Stimulated activated CD4-positive, alpha-beta T cell treated with anti-CD3 and anti-CD28 coated beads, Interleukin-15, amount 100 ng/mL, for 48 hours (primary cell): Measurements from ENCODE around the gene SOX6.

Source experiments
- DNase-seq, 2 donors: peaks; one replicate each; pipeline ENCODE4 v3.0.0-alpha.2; 2020; ENCODE audit warnings: low read depth in 2 of 2

Gene SOX6

GRCh38 chr11:16001044-16001568, 355.2 kb downstream of the SOX6 start:
- no peak for DNase-seq

DNA sequence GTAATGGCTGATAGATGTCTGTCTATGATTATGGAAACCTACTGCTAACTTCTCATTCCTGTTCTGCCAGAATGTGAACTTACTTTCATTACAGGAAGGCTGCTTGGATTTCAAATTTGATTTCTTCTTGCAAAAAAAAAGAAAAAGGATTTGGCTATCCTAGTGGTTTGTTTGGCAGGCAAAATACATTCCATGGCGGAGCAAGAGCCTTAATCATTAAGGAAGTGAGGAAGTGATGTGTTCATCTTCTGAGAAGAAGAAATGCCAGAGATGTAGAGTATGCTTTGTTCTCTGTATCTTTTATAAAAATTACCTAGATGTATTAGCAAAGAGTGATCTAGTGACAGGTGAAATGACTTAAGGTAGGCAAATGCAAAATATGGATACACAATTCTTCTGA, 356.3 kb downstream of the SOX6 start:
- DNase-seq: no peak

DNA sequence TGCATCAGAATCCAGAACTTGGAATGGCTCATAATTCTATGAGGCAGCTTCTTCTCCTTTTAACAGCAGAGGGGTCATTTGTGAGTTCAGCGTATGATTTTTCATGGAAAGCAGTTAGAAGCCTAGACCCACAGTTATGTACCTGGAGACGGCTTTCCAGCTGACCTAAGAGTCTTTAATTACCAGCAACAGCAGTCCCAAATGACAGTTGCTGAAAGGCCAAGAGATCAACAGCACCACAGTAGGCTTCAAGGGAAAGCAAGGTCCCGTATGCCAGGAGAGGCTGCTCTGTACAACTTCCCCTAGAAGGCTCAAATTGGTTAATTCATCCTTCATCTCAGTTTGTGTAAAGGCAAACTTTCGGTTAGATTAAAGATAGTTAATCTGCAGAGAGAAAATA, 363.0 kb downstream of the SOX6 start:
- no peak for DNase-seq

DNA sequence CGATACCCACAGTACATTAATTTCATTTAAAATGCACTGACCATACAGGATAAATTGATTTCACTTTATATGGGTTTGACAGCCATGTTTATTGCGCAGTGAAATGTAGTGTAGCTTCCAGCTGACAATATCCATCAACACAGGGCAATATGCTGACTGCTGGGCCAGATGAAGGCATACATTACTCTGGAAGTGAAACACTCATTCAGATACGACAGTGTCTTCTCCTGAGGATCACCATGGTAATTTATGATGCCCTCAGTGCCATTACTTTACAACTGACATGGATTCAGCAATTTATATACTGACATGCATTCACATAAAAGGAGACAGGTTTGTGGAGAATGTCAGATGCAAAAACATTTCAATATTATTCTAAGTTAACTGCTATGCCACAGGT, 365.1 kb downstream of the SOX6 start:
- no peak for DNase-seq

- DNase-seq: no peak
These were observed 366.7 kb downstream of the SOX6 start for GRCh38 chr11:15989685-15990084.

DNA sequence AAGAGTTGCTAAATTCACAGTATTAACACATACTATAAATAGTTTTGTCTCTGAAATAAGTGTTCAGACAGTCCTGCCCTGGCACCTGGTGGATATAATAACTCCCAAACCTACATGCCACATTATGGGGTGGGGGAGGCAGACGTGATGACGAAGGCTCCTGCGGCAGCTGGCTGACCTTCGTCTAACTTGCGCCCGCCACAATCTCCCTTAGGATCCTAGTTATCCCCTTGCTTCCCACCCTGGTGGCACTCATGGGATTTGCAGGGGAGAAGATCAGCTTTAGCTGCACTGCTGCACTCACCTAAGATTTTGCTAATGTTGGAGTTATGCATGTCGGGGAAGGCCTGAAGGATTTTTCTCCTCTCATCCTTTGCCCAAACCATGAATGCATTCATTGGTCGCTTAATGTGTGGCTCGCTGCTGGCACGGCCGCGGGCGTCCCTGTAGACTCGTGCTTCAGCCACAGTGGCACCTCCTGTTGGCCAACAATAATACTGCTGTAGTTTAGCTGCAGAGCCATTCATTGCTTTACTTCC, 367.6 kb downstream of the SOX6 start:
- DNase-seq: no peak

GRCh38 chr11:15988016-15988550, 368.3 kb downstream of the SOX6 start:
- DNase-seq: no peak

DNA sequence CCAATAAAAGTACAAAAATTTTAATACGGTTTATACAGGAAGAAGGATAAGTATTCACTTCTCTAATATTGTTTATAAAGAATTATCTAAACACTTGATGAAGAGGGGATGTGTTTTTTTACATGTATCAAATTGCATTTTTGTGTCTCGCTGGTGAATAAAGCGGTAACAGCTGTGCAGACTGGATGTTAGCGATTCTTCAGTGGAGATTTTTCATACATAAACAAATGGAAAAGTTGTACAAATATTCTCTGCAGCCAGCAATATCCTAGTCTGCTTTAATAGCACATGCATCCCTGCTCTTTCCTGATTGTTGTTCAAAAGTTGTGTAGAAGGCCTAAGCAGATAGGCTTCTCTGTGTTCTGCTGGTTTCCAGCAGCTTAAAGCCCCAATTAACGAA, 369.3 kb downstream of the SOX6 start:
- no peak for DNase-seq

- no peak for DNase-seq
These were observed 370.5 kb downstream of the SOX6 start for GRCh38 chr11:15985860-15986139.

GRCh38 chr11:15985127-15985859, 371.1 kb downstream of the SOX6 start:
- DNase-seq: no peak

- DNase-seq: no peak
These were observed 375.1 kb downstream of the SOX6 start for GRCh38 chr11:15981292-15981691.

GRCh38 chr11:15977116-15977515, 379.2 kb downstream of the SOX6 start:
- DNase-seq: no peak

DNA sequence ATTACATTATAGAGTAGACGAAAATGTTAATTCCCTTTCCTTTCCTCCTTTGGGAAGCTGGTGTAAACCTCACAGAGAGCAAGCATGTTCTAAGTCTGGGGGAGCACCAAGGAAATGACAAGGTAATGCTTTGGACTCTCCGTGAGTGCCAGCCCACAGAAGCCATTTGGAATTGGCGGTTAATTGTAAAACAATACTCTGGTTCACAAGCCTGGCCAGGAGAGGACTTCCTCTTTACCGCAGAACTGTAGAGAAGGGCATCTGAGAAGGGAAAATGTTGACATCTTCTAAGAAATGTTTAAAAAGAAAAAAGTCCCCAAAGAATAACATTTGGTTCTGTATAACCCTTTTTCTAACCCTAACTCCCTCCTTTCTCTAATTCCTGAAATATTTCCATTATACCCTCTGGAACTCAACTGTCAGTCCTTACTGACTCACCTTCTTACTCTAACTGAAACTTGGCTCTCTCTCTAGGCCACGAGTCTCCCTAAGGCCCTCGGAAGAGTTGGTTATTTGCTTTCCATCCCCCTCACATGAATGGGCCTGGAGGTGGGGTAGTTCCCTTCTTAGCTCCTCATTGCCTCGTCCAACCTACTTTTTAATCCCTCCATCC, 379.8 kb downstream of the SOX6 start:
- no peak for DNase-seq

GRCh38 chr11:15975742-15976141, 380.6 kb downstream of the SOX6 start:
- DNase-seq: no peak

DNA sequence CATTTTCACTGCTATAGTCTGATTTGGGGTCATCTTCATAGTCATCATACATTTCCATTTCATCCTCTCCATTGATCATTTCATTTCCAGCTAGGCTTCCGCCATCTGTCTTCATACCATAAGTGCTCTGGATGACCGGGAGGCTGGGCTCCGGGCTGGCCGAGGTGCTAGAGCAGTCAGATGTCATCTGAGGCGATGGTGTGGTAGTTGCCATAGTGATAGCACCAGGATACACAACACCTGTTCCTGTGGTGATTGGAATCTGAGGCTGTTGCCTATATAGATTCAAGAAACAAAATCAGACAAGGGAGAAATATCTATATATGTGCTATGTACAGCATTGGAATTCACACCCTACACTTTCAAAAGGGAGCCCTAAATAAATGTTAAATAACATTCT, 383.5 kb downstream of the SOX6 start:
- no peak for DNase-seq

DNA sequence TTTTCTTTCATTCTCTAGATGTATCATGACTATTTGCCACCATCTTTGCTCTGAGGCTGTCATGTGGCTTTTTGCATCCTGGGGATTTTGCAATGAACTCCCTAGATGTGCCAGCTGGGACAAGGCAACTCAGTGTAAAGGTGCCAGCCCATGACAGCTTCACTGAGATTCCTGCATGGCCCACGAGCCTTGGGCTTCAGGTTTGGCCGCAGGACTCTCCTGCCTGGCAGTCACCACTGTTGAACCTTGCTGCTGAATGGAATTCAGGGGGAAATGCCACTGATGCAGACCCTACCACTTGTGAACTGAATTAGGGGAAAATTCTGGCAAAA, 385.2 kb downstream of the SOX6 start:
- no peak for DNase-seq

DNA sequence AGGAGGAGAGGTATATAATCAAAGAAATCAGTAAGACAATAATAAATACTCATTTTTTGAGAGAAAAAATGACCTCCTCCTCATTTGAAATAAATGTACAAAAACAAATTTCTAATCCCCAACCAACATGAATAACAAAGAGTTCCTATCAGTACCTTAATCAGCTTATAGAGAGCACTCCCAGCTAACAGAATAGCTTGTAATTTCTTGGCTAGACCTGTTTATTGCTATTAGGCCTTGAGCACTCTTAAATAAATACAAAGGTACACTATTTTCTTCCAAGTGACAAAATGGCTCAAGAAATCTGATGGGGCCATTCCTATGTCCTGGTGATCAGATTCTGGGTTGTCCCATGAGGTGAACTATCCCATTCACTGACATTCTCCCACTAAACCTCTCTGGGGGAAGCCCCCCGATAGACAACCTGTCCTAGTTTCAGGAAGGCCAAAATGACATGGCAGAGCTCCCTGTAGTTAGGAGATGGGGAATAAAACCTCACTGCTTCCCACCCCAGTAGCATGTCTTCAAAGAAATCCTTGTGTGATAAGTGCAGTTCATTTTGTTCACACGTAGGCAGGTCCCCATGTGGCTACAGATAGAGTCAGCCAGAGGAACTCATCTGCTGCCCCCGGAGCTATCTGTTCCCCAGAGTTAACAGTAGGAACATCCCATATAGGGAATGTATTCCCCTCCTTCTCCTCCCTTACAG, 385.7 kb downstream of the SOX6 start:
- DNase-seq: no peak

DNA sequence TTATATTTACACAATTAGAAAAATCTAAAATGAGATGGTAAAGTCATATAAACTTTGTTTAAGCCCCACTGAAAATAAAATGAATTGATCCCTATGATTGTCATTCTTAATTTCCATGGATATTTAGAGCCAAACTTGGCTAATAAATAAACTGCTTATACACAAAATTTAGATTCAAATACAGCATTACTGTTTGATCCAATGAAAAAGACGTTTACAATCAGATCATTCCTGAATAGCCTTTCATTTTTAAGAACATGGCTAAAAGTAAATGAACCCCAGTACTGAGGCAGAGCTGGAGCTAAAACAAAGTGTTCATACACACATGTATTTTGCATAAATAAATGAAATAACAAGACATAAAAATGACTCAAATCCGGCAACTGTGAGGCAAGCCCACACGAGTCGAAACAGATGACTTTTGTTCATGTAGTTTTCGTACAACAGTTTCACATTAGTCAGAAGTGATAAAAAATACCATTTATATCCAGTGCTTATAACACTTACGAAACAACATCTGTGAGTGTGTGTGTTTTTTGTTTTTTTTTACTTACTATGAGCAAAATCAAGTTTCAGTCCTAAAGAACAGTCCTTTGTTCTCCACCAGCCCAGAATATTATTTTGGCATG, 386.5 kb downstream of the SOX6 start:
- DNase-seq: no peak

DNA sequence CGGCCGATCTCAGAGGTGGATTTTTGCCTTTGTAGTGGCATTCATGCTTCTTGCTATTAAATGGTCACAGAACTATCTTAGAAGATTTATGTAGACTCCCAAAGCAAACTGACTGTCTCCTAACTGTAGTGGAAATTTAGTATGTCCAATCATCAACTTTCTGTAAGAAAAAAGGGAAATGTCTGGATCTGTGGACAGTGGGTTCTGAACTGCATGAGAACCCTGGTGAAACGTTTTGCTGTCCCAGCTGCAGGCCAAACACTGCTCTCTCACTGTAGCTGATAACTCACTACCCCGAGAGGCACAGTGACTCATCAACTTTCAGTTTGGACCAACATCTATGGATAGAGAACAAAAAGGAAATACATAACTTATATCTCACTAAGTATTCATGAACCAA, 387.1 kb downstream of the SOX6 start:
- DNase-seq: no peak

DNA sequence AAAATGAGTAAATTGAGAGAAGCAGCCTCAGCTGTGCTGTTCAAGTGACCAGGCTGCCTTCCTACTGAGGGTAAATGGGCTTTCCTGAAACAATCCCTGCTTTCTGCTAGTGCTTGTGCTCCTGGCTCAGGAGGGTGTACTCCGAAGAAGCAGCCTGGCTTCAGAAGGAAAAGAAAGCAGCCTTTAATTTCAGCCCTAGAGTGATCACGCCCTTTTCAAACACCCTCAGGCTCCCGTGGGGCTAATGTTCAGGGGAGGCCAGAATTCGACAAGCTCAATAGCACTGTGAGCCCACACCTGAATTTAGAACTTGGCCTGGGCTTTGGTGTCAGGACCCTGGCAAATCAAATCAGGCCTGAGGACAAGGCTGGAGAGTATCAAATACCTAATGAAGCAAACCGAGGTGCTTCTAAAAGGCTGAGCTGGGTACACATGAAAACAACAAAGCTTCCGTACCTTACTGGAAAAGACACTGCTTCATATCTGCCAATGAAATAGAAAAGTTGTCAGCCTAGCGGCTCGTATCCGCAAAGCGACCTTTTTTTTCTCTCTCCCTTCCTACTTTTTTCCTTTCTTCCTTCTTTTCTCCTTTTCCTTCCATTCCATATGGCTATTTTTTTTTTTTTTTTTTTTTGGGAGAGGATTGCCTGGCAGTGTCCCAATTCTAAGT, 387.8 kb downstream of the SOX6 start:
- no peak for DNase-seq

DNA sequence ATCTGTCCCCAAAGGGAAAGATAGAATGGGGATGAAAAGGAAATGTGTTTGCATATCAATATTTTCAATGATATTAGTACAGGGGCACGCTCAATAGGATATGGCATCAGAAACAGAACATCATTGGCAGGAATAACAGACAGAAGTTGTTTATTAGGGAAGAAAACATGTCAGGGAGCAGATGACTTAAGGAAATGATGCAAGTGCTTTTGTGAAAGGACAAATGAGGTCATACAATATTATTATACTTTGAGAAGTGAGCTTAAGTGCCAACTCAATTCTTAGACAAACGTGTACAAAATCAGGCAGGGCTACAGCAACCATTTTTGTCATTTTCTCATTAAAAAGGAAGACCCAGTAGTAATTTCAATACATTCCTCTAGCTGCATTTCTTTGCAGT, 388.4 kb downstream of the SOX6 start:
- DNase-seq: no peak

DNA sequence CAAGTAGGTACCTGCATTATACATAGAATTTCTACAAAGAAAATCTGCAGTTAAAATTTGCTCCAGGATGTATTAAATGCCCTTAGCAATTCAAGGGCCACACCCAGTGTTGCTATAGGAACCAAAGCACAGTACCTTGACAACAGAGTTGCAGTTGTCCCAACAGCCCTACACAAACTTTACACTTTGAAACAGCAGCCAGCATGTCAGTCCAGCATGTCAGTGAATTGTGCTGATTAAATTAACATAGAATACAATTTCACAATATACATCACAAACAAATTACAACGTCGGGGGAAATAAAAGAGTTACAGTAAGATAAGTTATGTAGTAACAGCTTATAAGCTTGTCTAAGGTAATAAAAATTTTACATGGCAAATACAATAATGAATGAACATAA, 389.2 kb downstream of the SOX6 start:
- DNase-seq: no peak
